HEK293 (cell line): ENCODE measurements around the gene PHEX.
"Not testable (repeated sequence)": the region's sequence is repeated elsewhere in the genome, so short reads cannot be mapped to it uniquely, and the experiment has no call there.

Experiments
- CTCF ChIA-PET: fragments of 350-600 bp; formaldehyde crosslinking; extraction: SDS; loops from one replicate; lab custom pipeline; 2021; ENCODE audit warnings: antibody characterized with exemption; lab: Yijun Ruan, JAX
- POLR2A ChIA-PET: fragments of 300-600 bp; formaldehyde crosslinking; extraction: SDS; loops from one replicate; lab custom pipeline; 2020; ENCODE audit warnings: antibody characterized with exemption, inconsistent platforms; lab: Yijun Ruan, JAX
- H3K27ac ChIP-seq: fragments of 200-500 bp; sonication (Bioruptor generic); 2 replicates; pipeline ENCODE4 v1.5.1; 2014; ENCODE audit warnings: low read depth, low read length, control low read depth, inconsistent platforms; ENCODE audit errors: extremely low read depth
- H3K36me3 ChIP-seq, 2 experiments: fragments of 200-500 bp in 1 of 2; sonication (Bioruptor generic) in 1 of 2; 1 replicate in 1 of 2; 2 replicates in 1 of 2; pipeline ENCODE4 v1.5.1; 2014 to 2017; ENCODE audit warnings: inconsistent platforms in 2 of 2, low read length in 2 of 2; ENCODE audit not compliant: control insufficient read depth in 2 of 2, insufficient read depth in 1 of 2
- H3K4me1 ChIP-seq: fragments of 200-500 bp; sonication (Bioruptor generic); 2 replicates; pipeline ENCODE4 v1.5.1; 2014; ENCODE audit warnings: mild to moderate bottlenecking, low read length, inconsistent platforms; ENCODE audit not compliant: control insufficient read depth, insufficient read depth
- H3K4me3 ChIP-seq: 2 replicates; pipeline ENCODE4 v1.5.1; 2011; ENCODE audit warnings: low read depth, mild to moderate bottlenecking, control low read depth, low read length, moderate library complexity
- H3K9me3 ChIP-seq: fragments of 200-500 bp; sonication (Bioruptor generic); 2 replicates; pipeline ENCODE4 v1.5.1; 2014; ENCODE audit warnings: low read depth, low read length, inconsistent platforms; ENCODE audit not compliant: control insufficient read depth, insufficient read depth
- CTCF ChIP-seq: fragments of 450-650 bp; formaldehyde crosslinking; IDR thresholded peaks from 2 replicates; pipeline ENCODE4 v1.5.1; 2016; ENCODE audit warnings: missing biosample characterization, missing genetic modification characterization
- KLF1 ChIP-seq: fragments of 450-650 bp; formaldehyde crosslinking; IDR thresholded peaks from 2 replicates; pipeline ENCODE4 v1.5.1; 2016; ENCODE audit warnings: missing biosample characterization, missing genetic modification characterization
- KLF17 ChIP-seq: fragments of 450-650 bp; formaldehyde crosslinking; IDR thresholded peaks from 2 replicates; pipeline ENCODE4 v1.5.1; 2016; ENCODE audit warnings: missing biosample characterization, missing genetic modification characterization
- PATZ1 ChIP-seq: fragments of 450-650 bp; formaldehyde crosslinking; IDR thresholded peaks from 2 replicates; pipeline ENCODE4 v1.5.1; 2016; ENCODE audit warnings: missing biosample characterization, missing genetic modification characterization
- RBAK ChIP-seq: fragments of 450-650 bp; formaldehyde crosslinking; IDR thresholded peaks from 2 replicates; pipeline ENCODE4 v1.5.1; 2016; ENCODE audit warnings: missing biosample characterization, missing genetic modification characterization
- SCRT2 ChIP-seq: fragments of 450-650 bp; formaldehyde crosslinking; IDR thresholded peaks from 2 replicates; pipeline ENCODE4 v1.5.1; 2016; ENCODE audit warnings: missing biosample characterization, missing genetic modification characterization
- WT1 ChIP-seq: fragments of 450-650 bp; formaldehyde crosslinking; IDR thresholded peaks from 2 replicates; pipeline ENCODE4 v1.5.1; 2016; ENCODE audit warnings: missing biosample characterization, missing genetic modification characterization
- YY1 ChIP-seq: fragments of 450-650 bp; formaldehyde crosslinking; IDR thresholded peaks from 2 replicates; pipeline ENCODE4 v1.5.1; 2018; ENCODE audit warnings: missing biosample characterization, missing genetic modification characterization
- ZBTB7A ChIP-seq: fragments of 450-650 bp; formaldehyde crosslinking; IDR thresholded peaks from 2 replicates; pipeline ENCODE4 v1.5.1; 2016; ENCODE audit warnings: low read depth, missing biosample characterization, missing genetic modification characterization
- ZNF10 ChIP-seq: fragments of 450-650 bp; formaldehyde crosslinking; IDR thresholded peaks from 2 replicates; pipeline ENCODE4 v1.5.1; 2017; ENCODE audit warnings: missing biosample characterization, missing genetic modification characterization
- ZNF114 ChIP-seq: fragments of 450-650 bp; formaldehyde crosslinking; IDR thresholded peaks from 2 replicates; pipeline ENCODE4 v1.5.0; 2017; ENCODE audit warnings: missing biosample characterization, missing genetic modification characterization
- ZNF473 ChIP-seq: fragments of 450-650 bp; formaldehyde crosslinking; IDR thresholded peaks from 2 replicates; pipeline ENCODE4 v1.5.1; 2017; ENCODE audit warnings: missing biosample characterization, missing genetic modification characterization
- ZNF514 ChIP-seq: fragments of 450-650 bp; formaldehyde crosslinking; IDR thresholded peaks from 2 replicates; pipeline ENCODE4 v1.5.1; 2016; ENCODE audit warnings: missing biosample characterization, missing genetic modification characterization
- ZNF518A ChIP-seq: fragments of 450-650 bp; formaldehyde crosslinking; conservative IDR thresholded peaks from 2 replicates; pipeline ENCODE4 v1.5.1; 2016; ENCODE audit warnings: low read depth, missing biosample characterization, missing genetic modification characterization
- ZNF544 ChIP-seq: fragments of 450-650 bp; formaldehyde crosslinking; IDR thresholded peaks from 2 replicates; pipeline ENCODE4 v1.5.0; 2017; ENCODE audit warnings: missing biosample characterization, missing genetic modification characterization
- ZNF707 ChIP-seq: fragments of 450-650 bp; formaldehyde crosslinking; IDR thresholded peaks from 2 replicates; pipeline ENCODE4 v1.5.1; 2016; ENCODE audit warnings: missing biosample characterization, missing genetic modification characterization
- ZNF830 ChIP-seq: fragments of 450-650 bp; IDR thresholded peaks from 2 replicates; pipeline ENCODE4 v1.5.0; 2018; ENCODE audit warnings: missing biosample characterization, missing genetic modification characterization, low read depth, mild to moderate bottlenecking, moderate library complexity

PHEX gene

GRCh38 chrX:22278375-22278774 lies 246.2 kb downstream of the PHEX start (continued):
- TF ChIP-seq ZNF518A (tag by site-specific recombination): no peak
- no peak for TF ChIP-seq YY1 (tag by site-specific recombination)
- TF ChIP-seq CTCF (tag by site-specific recombination): no peak
- no peak for TF ChIP-seq SCRT2 (tag by site-specific recombination)
- no peak for TF ChIP-seq KLF1 (tag by site-specific recombination)
- no peak for TF ChIP-seq ZNF830 (tag by site-specific recombination)

GRCh38 chrX:22289209-22289608 lies 257.1 kb downstream of the PHEX start:
- CTCF ChIA-PET, H3K27ac ChIP-seq: not testable (repeated sequence)

GRCh38 chrX:22296871-22297270 lies 264.7 kb downstream of the PHEX start:
- no peak for TF ChIP-seq ZNF473 (tag by site-specific recombination)
- TF ChIP-seq ZNF114 (tag by site-specific recombination): no peak
- TF ChIP-seq KLF17 (tag by site-specific recombination): no peak
- TF ChIP-seq ZBTB7A (tag by site-specific recombination): no peak
- no peak for TF ChIP-seq ZNF10 (tag by site-specific recombination)
- no peak for TF ChIP-seq RBAK (tag by site-specific recombination)
- TF ChIP-seq ZNF514 (tag by site-specific recombination): no peak
- TF ChIP-seq PATZ1 (tag by site-specific recombination): no peak
- TF ChIP-seq ZNF544 (tag by site-specific recombination): no peak
- no peak for TF ChIP-seq ZNF707 (tag by site-specific recombination)
- no peak for TF ChIP-seq WT1 (tag by site-specific recombination)
- no peak overlapping the region for H3K4me3 ChIP-seq
- H3K9me3 ChIP-seq: no peaks in the 10 kb centered on the region
- ChIA-PET CTCF (no interaction called here), POLR2A (no interaction called here)
- no peaks in the 10 kb centered on the region for H3K36me3 ChIP-seq
- H3K4me1 ChIP-seq: no peaks in the 10 kb centered on the region
- H3K27ac ChIP-seq: no peak overlapping the region

More at GRCh38 chrX:22289209-22289608, 257.1 kb downstream of the PHEX start:
- H3K36me3 ChIP-seq, POLR2A ChIA-PET, H3K4me3 ChIP-seq, H3K4me1 ChIP-seq, H3K9me3 ChIP-seq: not testable (repeated sequence)
